AG04449 (cell line): ENCODE results near the gene RHOT2.

Experiments
- CTCF ChIA-PET: fragments of 350-600 bp; formaldehyde crosslinking; extraction: SDS; loops from one replicate; lab custom pipeline; 2021; ENCODE audit warnings: antibody characterized with exemption; lab: Yijun Ruan, JAX
- POLR2A ChIA-PET: fragments of 400-600, 350-600 bp; formaldehyde crosslinking; extraction: SDS; loops from one replicate; lab custom pipeline; 2020; ENCODE audit warnings: antibody characterized with exemption, inconsistent platforms; lab: Yijun Ruan, JAX
- DNase-seq: peaks from one replicate; pipeline ENCODE4 v3.0.0-alpha.2; 2010; ENCODE audit warnings: low read depth, low spot score
- H3K4me3 ChIP-seq: 2 replicates; pipeline ENCODE4 v1.5.1; 2011; ENCODE audit warnings: low read depth, mild to moderate bottlenecking, control low read depth, low read length
- CTCF ChIP-seq: IDR thresholded peaks from one replicate; pipeline ENCODE4 v1.5.1; 2011; ENCODE audit warnings: mild to moderate bottlenecking, moderate library complexity, low read length, control low read depth, inconsistent platforms; ENCODE audit not compliant: insufficient read depth; ENCODE audit errors: missing control alignments

RHOT2 gene

DNA sequence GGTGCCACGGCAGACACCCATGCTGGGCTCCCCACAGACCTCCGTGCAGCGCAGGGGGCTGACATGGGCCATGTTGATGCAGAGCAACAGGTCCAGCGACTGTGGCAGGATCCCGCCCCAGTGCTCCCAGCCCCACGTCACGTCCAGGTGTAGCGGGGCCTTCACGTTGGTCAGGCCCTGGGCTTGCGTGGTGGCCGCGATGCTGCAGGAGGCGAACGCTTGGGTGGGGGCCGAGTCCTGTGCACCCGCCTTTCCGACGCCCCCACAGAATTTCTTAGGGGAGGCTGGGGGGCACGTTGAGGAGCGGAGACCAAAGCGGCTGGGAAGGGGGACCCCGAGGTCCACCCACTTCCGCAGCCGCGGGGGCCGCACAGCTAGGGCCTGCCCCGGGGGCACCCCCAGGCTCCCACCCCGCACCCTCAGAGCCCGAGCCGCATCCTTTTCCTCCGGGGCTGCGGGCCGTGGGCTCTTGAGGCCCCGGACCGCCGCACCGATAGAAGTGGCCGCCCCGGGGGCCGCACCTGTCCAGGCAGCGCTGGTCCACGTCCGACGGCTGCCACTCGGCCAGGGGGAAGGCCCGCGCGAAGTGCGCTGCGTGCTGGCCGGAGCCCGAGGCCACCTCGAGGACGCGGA lies 32.2 kb upstream of the RHOT2 start:
- TF ChIP-seq CTCF, result no peak
- peak overlapping the region; percentile 92 for H3K4me3 ChIP-seq
- CTCF ChIA-PET, result no interaction called here
- POLR2A ChIA-PET, result interaction anchor here (0.7 to 1.5 kb wide), 3 partner anchors 12 to 108 kb away, joined by 3 to 5 read pairs (median 3); partner anchors contain the start of gene CAPN15
- DNase-seq, result no peak

- POLR2A ChIA-PET, result interaction anchor here (0.6 to 1.5 kb wide), 7 partner anchors 9 to 109 kb away, joined by 3 to 5 read pairs (median 3); partner anchors contain the start of genes CAPN15 and WDR90
- no peak for TF ChIP-seq CTCF
- peak within 1 kb of the TSS; percentile 92 for H3K4me3 ChIP-seq
- CTCF ChIA-PET, result interaction anchor here (0.9 to 1.6 kb wide), 3 partner anchors 12 to 31 kb away, joined by 3 to 5 read pairs (median 3); no protein-coding TSS in a partner anchor
- DNase-seq, result peak; percentile 52
Observed at GRCh38 chr16:636206-637080, 31.5 kb upstream of the RHOT2 start, which contains the start of gene METTL26. TSS of gene METTL26 (minus strand) at chr16:636305. CDS start at chr16:636290, 15 bp downstream.

- CTCF ChIA-PET, result interaction anchor here (0.9 to 1.6 kb wide), 3 partner anchors 11 to 30 kb away, joined by 3 to 5 read pairs (median 3); no protein-coding TSS in a partner anchor
- DNase-seq, result no peak
- no peak for TF ChIP-seq CTCF
- H3K4me3 ChIP-seq, result peak overlapping the region; percentile 92
- POLR2A ChIA-PET, result interaction anchor here (0.6 to 1.5 kb wide), 5 partner anchors 10 to 110 kb away, joined by 3 to 5 read pairs (median 4); partner anchors contain the start of genes CAPN15 and WDR90
Observed at GRCh38 chr16:637081-638018, 30.6 kb upstream of the RHOT2 start.

DNA sequence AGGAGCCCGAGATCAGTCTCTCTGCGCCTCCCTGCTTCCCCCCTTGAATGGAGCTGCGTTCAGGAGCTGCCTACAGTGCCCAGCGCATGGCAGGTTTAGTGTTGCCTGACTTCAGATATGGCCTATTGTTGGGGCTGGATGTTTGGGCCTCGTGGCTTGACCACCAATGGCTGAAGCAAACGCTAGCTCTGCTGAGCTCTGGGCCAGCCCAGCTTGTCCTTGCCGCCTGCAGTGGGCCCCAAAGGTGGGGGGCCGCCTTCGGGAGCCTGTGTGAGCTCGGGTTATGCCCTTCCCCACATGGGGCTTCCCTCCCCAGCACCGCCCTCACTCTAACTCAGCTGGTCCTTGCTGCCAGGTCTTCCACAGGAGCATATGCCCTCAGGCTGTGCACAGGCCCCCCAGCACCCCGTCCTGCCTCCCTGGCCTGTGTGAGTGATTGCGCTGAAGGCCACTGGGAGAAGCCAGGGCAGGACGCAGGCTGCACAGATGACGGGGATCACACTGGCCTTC lies 29.8 kb upstream of the RHOT2 start:
- CTCF ChIA-PET, result interaction anchor here (1.2 to 1.5 kb wide), 2 partner anchors 10 to 30 kb away, joined by 4 to 8 read pairs; partner anchors contain the start of gene RHOT2
- DNase-seq, result no peak
- POLR2A ChIA-PET, result no interaction called here
- H3K4me3 ChIP-seq, result no peak overlapping the region
- no peak for TF ChIP-seq CTCF

GRCh38 chr16:638836-639235 lies 29.1 kb upstream of the RHOT2 start:
- DNase-seq, result no peak
- no peak overlapping the region for H3K4me3 ChIP-seq
- POLR2A ChIA-PET, result no interaction called here
- no peak for TF ChIP-seq CTCF
- CTCF ChIA-PET, result interaction anchor here (0.8 to 1.5 kb wide), 3 partner anchors 9 to 29 kb away, joined by 3 to 8 read pairs (median 4); partner anchors contain the start of gene RHOT2
